ENCODE results near the gene ABL1.
"Not testable (repeated sequence)": the region's sequence is repeated elsewhere in the genome, so short reads cannot be mapped to it uniquely, and the experiment has no call there.

Gene ABL1

GRCh38 chr9:130905125-130905901 lies 70.3 kb downstream of the ABL1 start:
- no peak for TF ChIP-seq CTCF (conservative IDR thresholded peaks at IDR 0.05; ENCODE audit: control insufficient read depth, insufficient read depth, low read depth, low read length)
- DNase-seq (ENCODE audit: low read depth), result no peak
- no peak overlapping the region for H3K4me3 ChIP-seq (ENCODE audit: control insufficient read depth, low read depth, low read length)

- no peak for TF ChIP-seq CTCF (conservative IDR thresholded peaks at IDR 0.05; ENCODE audit: control insufficient read depth, insufficient read depth, low read depth, low read length)
- H3K4me3 ChIP-seq (ENCODE audit: control insufficient read depth, low read depth, low read length), result no peak overlapping the region
- no peak for DNase-seq (ENCODE audit: low read depth)
Measured at GRCh38 chr9:130905902-130906734, 71.1 kb downstream of the ABL1 start.

GRCh38 chr9:130906735-130907416 lies 71.8 kb downstream of the ABL1 start:
- TF ChIP-seq CTCF (conservative IDR thresholded peaks at IDR 0.05; ENCODE audit: control insufficient read depth, insufficient read depth, low read depth, low read length), result no peak
- no peak overlapping the region for H3K4me3 ChIP-seq (ENCODE audit: control insufficient read depth, low read depth, low read length)
- no peak for DNase-seq (ENCODE audit: low read depth)

GRCh38 chr9:130908146-130908877 lies 73.3 kb downstream of the ABL1 start:
- no peak for DNase-seq (ENCODE audit: low read depth)
- no peak overlapping the region for H3K4me3 ChIP-seq (ENCODE audit: control insufficient read depth, low read depth, low read length)
- TF ChIP-seq CTCF (conservative IDR thresholded peaks at IDR 0.05; ENCODE audit: control insufficient read depth, insufficient read depth, low read depth, low read length), result no peak

GRCh38 chr9:130908878-130909355 lies 73.9 kb downstream of the ABL1 start:
- DNase-seq (ENCODE audit: low read depth), result no peak
- no peak for TF ChIP-seq CTCF (conservative IDR thresholded peaks at IDR 0.05; ENCODE audit: control insufficient read depth, insufficient read depth, low read depth, low read length)
- H3K4me3 ChIP-seq (ENCODE audit: control insufficient read depth, low read depth, low read length), result no peak overlapping the region

GRCh38 chr9:130910041-130910440 lies 75.0 kb downstream of the ABL1 start:
- not testable (repeated sequence) for H3K4me3 ChIP-seq (ENCODE audit: control insufficient read depth, low read depth, low read length); DNase-seq (ENCODE audit: low read depth)

- H3K4me3 ChIP-seq (ENCODE audit: control insufficient read depth, low read depth, low read length); DNase-seq (ENCODE audit: low read depth): not testable (repeated sequence)
Measured at GRCh38 chr9:130910670-130911069, 75.6 kb downstream of the ABL1 start.
